Stimulated activated CD8-positive, alpha-beta memory T cell treated with anti-CD3 and anti-CD28 coated beads, Interleukin-7, amount 100 ng/mL, for 1 hour (primary cell): Measurements from ENCODE around the gene CCDC180.
"Not testable (repeated sequence)": the region's sequence is repeated elsewhere in the genome, so short reads cannot be mapped to it uniquely, and the experiment has no call there.

Experiments
- DNase-seq, 2 donors: peaks; one replicate each; pipeline ENCODE4 v3.0.0-alpha.2; 2020; ENCODE audit warnings: low read depth in 2 of 2

The CCDC180 gene

DNA sequence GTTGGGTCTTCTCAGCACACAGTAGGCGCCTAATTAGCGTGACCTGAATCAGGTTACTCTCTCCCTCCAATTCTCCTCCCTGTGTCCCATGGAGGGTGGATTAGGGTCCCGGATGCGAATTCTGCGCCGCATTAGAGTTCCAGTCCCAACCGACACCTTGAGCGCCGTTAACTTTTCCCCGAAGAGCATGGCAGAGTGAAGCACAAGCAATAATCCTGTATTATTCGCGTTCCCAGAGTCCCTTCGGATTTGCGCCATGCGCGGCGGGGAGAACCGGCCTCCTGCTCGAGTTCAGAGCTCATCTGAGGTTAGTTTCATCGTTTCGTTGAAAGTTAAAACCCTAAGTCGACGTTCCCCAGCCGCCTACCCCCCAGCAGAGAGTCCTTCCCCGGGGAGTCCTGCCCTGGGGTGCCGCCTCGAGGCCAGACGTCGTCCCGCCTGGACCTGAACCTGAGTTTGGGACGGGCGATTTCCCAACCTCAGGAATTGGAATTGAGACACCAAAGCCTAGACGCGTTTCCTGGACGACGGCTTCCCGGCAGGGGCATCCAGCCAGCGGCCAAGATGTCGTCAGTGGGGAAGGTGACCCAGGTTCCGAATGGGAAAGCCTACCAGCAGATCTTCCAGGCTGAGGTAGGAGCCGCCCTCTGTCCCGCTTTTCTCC, at the start of gene CCDC180:
Gene CCDC180 (plus strand): TSS at position 160 of the 664 bp plus-strand sequence. CDS start 405 bp downstream, at position 565.
- no peak for DNase-seq

GRCh38 chr9:97259834-97260514, 47.5 kb upstream of the CCDC180 start:
- DNase-seq, result not testable (repeated sequence)

DNA sequence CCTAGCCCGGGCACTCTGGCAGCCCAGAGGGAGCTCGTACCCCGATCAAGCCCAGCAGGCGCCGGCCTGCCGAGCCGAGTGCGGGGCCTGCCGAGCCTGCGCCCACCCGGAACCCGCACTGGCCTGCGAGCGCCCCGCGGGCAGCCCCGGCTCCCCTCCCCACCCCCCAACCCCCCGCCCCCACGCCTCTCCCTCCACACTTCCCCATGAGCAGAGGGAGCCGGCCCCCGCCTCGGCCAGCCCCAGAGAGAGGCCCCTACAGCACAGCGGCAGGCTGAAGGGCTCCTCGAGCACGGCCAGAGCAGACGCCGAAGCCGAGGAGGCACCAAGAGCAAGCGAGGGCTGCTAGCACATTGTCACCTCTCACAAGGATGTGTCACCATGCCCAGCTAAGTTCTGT, 36.2 kb upstream of the CCDC180 start:
- DNase-seq, result no peak

DNA sequence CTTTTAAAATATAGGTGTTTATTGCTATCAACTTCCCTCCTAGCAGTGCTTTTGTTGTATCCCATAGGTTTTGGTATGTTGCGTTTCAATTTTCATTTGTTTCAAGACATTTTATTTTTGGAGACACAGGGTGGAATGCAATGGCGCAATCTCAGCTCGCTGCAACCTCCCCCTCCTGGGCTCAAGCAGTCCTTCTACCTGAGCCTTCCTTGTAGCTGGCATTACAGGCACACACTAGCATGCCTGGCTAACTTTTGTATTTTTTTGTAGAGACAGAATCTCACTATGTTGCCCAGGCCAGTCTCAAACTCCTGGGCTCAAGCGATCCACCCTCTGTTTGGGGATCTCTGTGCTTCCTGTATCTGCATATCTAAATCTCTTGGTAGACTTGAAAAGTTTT, 35.4 kb upstream of the CCDC180 start:
- no peak for DNase-seq

DNA sequence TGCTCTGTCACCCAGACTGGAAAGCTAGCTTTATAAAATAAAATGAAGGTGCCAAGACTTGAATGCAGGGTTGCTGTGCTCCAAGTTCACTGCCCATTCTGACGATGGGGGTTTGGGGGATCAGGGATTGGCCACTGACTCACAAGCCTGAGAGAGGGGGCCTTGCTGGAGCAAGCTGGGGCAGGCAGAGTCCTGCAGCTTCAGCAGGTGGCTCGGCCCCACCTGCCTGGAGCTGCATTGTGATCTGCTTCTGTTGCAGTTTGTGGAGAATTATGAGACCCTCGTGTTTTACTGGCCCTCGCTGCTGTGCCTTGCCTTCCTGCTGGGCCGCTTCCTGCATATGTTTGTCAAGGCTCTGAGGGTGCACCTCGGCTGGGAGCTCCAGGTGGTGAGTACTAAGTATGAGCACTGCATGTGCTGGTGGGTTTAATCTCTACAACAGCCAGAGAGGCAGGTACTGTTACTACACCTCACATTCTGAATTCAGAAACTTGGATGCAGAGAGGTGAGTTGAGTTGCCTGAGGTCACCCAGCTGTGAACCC, 31.1 kb upstream of the CCDC180 start:
- no peak for DNase-seq

- no peak for DNase-seq
Observed at GRCh38 chr9:97277953-97278352, 29.5 kb upstream of the CCDC180 start.

- no peak for DNase-seq
Observed at GRCh38 chr9:97280755-97281330, 26.6 kb upstream of the CCDC180 start.

GRCh38 chr9:97283768-97284167, 23.7 kb upstream of the CCDC180 start:
- no peak for DNase-seq

DNA sequence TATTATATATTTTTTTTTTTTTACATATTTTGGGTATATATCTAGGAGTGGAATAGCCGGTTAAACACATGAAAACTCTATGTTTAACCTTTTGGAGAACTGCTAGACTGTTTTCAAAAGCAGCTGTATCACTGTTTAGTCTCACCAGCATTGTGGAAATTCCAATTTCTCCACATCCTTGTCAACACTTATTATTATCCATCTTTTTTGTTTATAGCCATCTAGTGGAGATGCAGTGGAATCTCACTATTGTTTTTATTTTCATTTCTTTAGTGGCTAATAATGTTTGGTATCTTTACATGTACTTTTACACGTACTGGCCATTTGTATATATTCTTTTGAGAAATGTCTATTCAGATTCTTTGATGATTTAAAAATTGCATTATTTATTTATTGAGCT, 22.7 kb upstream of the CCDC180 start:
- DNase-seq, result no peak

GRCh38 chr9:97292200-97292599, 15.3 kb upstream of the CCDC180 start:
- no peak for DNase-seq

DNA sequence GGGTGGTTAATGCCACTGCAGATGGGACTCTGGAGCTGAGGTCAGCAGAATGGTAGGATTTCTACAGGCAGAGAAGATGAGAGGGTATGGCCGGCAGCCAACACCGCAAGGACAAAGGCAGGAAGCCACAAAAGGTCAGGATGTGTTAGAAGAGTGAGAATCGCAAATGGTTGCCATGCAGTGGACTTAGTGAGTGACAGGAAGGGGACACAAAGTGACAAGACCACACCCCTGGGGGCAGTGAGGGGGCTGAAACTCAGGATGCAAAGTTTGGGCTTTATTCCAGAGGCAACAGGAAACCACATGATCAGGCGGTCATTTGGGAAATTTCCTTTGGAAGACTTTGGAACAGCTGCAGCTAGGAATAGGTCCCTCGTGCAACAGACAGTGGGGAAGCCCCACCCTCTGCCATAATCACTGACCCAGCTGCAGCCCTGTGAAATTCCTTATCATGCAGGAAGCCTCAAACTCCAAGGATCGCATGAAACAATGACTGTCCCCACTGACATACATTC, 14.2 kb upstream of the CCDC180 start:
- no peak for DNase-seq

DNA sequence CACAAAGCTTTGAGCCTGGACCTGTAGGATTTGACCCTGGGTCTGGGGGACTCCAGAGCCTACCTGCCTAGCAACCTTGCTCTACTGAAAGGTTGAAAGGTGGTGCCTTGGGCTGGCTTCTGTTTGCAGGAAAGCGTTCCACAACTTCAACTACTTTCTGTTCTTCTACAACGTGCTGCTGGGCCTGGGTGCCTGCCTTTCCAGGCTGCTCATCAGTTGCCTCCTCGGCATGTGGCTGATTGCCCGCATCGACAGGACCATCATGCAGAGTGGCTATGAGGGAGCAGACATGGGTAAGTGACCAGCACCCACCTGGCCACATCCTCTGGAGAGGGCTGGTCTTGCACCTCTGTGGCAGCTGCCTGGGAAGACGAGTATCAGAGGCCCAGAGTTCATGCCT, 13.6 kb upstream of the CCDC180 start:
- DNase-seq, result no peak

GRCh38 chr9:97297889-97298288, 9.6 kb upstream of the CCDC180 start:
- DNase-seq, result no peak

GRCh38 chr9:97299809-97300414, 7.5 kb upstream of the CCDC180 start:
- DNase-seq, result no peak

- DNase-seq, result no peak
Observed at GRCh38 chr9:97300586-97300985, 6.9 kb upstream of the CCDC180 start.

DNA sequence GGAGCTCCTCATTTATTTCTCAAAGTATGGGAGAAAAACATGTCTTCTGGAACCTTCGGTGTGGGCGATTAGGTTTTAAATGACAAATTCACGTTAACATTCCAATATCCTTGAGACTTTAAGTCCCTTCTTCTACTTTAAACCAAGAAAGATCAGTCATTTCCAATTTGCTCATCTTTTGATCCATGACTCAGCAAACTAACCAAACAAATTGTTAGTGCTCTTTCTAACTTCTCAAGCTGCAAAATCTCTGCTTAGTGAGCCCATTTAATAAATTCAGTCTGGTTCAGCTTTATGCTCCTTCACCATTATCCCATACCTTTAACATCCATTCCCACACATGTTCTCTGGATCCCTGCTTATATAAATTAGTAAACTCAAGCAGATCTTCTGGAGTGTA, 5.5 kb upstream of the CCDC180 start:
- DNase-seq, result no peak

DNA sequence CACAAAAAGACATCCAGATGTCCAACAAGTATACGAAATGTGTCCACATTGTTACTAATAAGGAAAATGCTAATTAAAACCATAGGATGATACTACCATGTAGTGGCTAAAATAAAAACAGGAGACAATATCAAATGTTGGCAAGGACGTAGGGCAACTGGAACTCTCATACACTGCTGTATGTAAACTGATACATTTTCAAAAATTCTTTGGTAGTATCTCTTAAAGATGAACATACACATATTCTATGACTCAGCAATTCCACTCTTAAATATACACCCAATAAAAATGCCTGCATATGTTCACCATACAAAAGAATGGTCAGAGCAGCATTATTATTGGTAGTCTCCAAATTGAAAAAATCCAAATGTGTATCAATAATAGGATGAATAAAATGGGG, 2.9 kb upstream of the CCDC180 start:
- DNase-seq, result no peak

DNA sequence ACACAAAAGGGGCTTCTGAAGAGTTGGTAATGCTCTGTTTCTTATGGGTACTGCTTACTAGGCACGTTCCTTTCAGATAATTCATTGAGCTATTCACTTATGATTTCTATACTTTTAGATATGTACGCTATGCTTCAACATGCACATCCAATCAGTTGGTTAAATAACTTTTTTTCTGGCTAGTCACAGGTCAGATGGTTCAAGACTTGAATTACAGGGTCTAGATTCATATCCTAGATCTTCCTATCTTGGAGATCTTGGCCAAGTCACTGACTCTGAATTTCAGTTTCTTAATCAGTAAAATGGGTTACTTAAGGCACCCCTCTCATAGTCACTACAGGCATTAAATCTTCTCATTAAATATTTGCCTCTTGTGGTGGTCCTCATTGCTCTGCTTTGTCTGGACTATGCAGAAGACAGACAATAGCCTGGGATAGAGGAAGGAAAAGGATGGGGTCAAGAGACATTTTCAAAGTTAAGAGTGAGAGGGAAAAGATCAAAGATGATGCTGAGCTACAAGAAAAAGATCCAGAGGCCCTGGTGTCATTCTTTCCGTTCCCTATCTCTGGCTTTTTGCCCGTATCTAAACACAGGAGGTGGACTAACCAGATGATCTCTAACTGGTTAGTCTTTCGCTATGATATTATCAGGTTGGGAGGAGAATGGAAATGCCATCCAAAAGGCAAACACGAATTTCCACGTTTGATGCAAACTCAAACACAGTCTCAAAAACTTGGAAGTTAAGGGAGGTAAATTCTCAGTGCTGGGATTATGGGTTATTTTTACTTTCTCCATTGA, 1.8 kb upstream of the CCDC180 start:
- no peak for DNase-seq

- no peak for DNase-seq
Observed at GRCh38 chr9:97307091-97307490, 368 bp upstream of the CCDC180 start.

DNA sequence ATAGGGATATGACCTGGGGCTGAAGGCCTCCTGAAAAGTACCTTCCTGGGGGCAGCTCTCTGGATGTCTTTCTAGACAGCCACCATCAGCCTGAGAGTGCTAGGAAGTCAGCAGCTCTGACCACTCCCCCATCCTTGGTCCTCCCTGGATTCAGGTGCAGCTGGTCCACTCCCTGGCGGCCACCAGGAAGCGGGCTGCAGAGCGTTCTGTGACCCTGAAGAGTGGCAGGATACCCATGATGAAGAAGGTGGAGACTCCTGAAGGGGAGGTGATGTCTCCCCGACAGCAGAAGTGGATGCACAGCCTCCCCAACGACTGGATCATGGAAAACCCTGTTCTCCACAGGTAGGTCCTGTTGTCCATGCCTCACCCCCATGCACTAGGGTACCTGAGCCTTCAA, 1.8 kb downstream of the CCDC180 start:
- no peak for DNase-seq

GRCh38 chr9:97310023-97310422, 2.6 kb downstream of the CCDC180 start:
- no peak for DNase-seq

DNA sequence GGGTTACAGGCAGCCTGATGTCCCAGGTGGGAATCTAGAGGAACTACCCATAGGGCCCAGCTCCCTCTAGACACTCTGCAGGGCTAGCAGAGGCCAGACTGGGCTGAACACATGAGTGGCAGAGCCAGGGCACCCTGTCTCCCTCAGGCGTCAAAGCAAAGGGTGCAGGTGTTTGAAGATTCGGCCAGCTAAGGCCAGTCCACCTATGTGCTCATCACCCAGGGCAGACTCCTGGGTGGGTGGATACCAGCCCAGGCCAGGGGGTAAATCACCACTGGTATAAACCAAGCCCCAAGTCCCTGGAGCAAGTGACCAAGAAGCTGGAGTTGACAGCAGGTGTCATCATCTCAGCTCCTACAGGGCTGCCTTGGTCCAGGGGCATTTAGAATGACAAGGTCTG, 3.4 kb downstream of the CCDC180 start:
- DNase-seq, result no peak
